A549 treated with ZK216348 at 1 μM for 4 hours (cell line): Measurements from ENCODE around the gene LEF1. TPM values are rescaled to one million over a fixed set of nuclear protein-coding genes. Genes with fewer than 3 reads are reported as not detected.

Experiments
- total RNA-seq: library from RNA; stranded (reverse); fragments of 200-300 nt; extraction: Qiagen RNA extraction; gene quantifications from 5 replicates; pipeline ENCODE4 v1.2.3, GENCODE V29; 2022; ENCODE audit warnings: low read depth

The LEF1 gene
- total RNA-seq = not detected in 5 replicates

DNA sequence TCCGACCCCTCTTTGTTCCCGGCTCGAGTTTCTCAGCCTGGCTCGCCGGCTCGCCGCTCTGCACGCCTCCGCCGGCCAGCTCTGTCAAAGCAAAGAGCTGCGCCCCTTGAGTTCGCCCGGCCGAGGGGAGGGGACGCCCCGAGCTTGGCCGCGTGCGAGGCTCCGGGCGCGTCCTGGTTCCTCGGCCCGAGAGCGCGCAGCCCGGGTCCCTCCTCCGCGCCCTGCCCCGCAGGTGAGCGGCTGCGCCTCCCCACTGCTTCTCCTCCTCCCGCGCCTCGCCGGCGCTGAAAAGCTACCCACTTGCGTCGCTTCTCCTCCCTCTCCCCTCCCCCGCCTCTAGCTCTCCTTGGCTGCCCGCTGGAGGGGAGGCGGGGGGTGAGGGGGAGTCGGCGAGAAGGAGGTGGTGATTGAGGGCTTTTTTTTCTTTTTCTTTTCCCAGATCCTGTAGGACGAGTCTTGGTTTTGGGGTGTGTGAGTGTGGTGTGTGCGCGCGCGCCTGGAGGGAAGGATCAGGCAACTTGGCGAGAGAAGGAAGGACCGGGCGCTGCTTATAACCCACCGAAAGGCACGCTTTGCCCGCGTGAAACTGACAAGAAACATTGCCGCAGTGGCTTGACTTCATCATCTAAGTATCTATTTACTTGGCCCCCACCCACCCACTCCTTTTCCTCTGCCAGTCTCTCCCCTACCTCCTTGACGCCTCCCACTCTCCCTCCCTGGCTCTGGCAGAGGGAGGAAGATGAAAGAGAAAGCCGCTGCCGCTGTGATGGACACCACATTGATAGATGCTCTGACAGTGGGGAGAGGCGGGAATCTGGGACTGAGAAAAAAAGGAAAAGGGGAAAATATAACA is at the start of gene LEF1:
Gene LEF1, minus strand, starts transcription at position 262 of the 853 bp plus-strand sequence. CDS start 1,165 bp downstream, outside the sequence.

Other genes starting within 250 kb of the LEF1 start
- 1.2 to 2.4 TPM (median 1.6 TPM) in 5 replicates for gene CYP2U1, start 237.4 kb downstream of the LEF1 start, total RNA-seq
- 20.6 to 24.7 TPM (median 23.8 TPM) in 5 replicates for gene HADH, start 179.0 kb downstream of the LEF1 start, total RNA-seq